Activated gamma-delta T cell (primary cell): ENCODE results near the gene PDZD11.
A peak's percentile ranks its signal among the peaks of the same experiment; 100 is the strongest.
"Not testable (repeated sequence)": the region's sequence is repeated elsewhere in the genome, so short reads cannot be mapped to it uniquely, and the experiment has no call there.

Source experiments
- DNase-seq: peaks from one replicate; lab custom pipeline; 2025; lab: John Stamatoyannopoulos, UW
- total RNA-seq, 2 donors: gene quantifications; one replicate each; lab custom pipeline; 2026; lab: John Stamatoyannopoulos, UW

PDZD11 gene, protein sequence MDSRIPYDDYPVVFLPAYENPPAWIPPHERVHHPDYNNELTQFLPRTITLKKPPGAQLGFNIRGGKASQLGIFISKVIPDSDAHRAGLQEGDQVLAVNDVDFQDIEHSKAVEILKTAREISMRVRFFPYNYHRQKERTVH
- 10.1 to 11.4 reads per million in 2 donors for total RNA-seq

DNA sequence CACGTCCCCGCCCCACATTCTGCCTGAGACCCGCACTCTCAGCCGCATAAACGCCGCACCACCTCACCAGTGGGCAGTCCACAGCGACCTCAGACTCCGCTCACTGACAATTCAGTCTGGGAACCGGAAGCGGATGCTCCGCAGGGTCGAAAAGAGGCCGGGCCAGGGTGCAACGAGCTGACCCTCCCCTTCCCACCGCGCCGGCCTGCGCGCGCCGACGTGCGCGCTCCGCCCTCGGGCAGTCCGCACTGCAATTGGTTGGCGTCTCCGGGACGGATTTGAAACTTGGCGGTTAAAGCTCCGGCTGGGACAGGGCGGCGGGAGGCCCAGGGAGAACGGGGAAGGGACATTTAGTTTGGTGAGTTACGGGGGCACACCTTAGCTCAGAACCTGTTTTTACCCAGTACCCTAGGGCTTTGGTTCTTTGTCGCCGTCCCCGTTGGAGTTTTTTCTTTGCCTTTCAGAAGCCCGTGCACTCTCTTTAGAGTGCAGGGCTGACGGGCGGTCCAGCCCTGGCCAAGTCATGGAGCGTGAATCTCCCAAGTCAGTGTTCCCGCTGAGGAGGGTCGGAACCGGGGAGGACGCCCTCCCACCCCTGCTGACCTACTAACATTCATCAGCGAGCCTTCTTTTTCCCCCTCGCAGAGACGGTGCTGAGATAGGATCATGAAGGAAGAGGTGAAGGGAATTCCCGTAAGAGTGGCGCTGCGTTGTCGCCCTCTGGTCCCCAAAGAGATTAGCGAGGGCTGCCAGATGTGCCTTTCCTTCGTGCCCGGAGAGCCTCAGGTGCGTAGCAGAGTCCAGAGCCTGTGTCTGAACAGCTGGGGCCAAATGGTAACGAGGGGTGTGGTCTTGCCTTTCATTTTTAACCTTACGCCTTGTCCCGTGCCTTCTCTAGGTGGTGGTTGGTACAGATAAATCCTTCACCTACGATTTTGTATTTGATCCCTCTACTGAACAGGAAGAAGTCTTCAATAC is at the start of gene PDZD11, which contains the start of gene KIF4A:
PDZD11 (minus strand) TSS at position 135 of the 978 bp plus-strand sequence. CDS start 586 bp downstream, outside the sequence.
KIF4A (plus strand) TSS at position 312 of the 978 bp plus-strand sequence; CDS start at position 667, 355 bp downstream.
- peak; percentile 64 for DNase-seq

DNA sequence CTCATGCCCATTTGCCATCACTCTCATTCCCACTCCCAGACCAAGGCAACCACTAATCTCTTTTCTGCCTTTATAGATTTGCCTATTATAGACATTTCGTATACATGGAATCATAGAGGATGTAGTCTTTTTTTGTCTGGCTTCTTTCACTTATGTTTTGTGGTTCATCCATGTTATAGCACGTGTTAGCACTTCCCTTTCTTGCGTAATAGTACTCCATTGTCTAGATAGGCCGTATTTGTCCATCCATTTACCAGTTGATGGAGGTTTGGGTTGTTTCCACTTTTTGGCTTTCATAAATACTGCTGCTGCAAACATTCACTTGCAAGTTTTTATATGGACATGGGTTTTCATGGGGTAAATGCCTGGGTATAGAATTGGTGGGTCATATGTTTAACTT is 48.6 kb upstream of the PDZD11 start:
- no peak for DNase-seq

DNA sequence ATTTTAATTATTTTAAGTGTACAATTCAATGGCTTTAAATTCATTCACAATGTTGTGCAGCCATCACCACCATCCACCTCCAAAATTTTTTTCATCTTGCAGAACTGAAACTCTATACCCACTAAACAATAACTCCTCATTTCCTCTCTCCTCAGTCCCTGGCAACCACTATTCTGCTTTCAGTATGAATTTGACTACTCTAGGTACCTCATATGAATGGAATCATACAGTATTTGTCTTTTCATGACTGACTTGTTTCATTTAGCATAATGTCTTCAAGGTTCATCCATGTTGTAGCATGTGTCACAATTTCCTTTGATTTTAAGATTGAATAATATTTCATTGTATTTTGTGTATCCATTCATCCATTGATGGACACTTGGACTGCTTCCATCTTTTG is 47.0 kb upstream of the PDZD11 start:
- no peak for DNase-seq

DNA sequence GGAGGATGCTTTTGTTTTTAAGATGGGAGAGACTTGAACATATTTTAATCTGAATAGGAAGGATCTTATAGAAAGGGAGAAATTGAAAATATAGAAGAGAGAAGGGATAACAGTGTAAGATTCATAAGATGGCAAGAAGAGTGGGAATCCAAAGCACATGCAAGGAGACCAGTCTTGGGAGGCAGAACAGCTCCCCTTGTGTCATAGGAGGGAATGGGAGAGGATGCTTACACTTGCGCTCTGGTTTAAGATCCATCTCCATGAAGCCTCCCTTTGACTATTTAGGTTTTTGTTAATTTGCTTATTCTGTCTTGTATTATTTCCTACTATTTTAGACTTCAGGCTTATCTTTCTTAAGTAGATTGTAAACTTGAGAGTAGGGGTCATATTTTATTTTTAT is 42.9 kb upstream of the PDZD11 start:
- DNase-seq, result no peak

GRCh38 chrX:70331161-70331560 is 41.4 kb upstream of the PDZD11 start:
- DNase-seq, result no peak

- DNase-seq, result no peak
Observed at GRCh38 chrX:70324326-70324725, 34.6 kb upstream of the PDZD11 start.

- DNase-seq, result not testable (repeated sequence)
Observed at GRCh38 chrX:70323628-70324027, 33.9 kb upstream of the PDZD11 start.

DNA sequence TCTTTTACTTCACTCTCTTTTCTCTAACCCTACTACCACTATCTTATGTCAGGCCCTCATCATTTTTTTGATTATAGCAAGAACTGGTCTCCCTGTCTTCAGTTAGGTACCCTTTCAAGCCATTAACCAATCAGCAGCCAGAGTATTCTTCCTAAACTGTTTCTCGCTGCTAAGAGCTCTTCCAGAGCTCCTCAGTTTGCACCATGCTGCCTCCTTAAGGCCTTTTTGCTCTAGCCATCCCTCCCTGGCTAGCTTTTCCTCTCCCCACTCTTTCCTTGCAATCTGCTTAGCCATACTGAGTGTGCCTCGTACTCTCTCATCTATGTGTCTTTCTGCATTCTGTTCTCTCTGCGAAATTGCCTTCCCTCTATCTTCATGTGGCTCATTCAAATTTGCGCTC is 33.1 kb upstream of the PDZD11 start:
- DNase-seq, result no peak

- no peak for DNase-seq
Observed at GRCh38 chrX:70313503-70313902, 23.8 kb upstream of the PDZD11 start.

GRCh38 chrX:70301716-70302115 is 12.0 kb upstream of the PDZD11 start:
- DNase-seq, result no peak

DNA sequence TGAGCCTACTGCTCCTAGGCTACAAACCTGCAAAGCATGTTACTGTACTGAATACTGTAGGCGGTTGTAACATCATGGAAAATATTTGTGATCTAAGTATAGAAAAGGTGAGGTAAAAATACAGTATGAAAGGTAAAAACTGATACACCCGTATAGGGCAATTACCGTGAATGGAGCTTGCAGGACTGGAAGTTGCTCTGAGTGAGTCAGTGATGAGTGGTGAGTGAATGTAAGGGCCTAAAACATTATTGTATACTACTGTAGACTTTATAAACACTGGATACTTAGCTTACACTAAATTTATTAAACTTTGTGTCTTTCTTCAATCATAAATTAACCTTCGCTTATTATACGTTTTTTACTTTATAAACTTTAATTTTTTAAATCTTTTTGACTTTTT is 3.9 kb upstream of the PDZD11 start:
- no peak for DNase-seq

GRCh38 chrX:70292788-70293187 is 3.1 kb upstream of the PDZD11 start:
- no peak for DNase-seq

DNA sequence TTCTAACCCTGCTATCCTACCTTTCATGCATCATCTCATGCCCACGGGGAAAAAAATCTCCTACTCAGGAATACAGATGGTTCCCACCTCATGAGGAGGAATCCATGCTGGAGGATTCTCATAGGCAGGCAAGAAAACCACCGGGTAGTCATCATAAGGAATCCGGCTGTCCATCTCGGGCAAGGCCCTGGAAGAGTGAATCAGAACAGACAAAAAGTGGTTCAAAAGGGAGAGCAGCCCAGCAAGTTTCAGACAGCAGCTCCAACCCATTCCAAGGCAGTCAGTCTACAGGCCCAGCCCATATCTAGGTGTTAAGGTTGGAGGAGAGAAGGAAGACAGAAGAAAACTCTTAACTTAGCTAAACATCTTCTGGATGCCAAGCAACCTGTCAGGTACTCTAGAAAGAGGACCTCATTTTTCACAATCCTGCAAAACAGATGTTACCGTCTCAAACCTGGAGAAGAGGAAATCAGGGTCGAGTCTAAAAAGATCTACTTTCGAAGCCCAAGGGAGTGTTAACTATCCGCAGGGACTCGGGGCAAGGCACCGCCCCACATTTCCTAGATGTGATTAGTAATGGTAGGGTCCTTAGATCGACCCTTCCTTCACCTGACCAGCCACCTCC is 447 bp downstream of the PDZD11 start:
- no peak for DNase-seq

DNA sequence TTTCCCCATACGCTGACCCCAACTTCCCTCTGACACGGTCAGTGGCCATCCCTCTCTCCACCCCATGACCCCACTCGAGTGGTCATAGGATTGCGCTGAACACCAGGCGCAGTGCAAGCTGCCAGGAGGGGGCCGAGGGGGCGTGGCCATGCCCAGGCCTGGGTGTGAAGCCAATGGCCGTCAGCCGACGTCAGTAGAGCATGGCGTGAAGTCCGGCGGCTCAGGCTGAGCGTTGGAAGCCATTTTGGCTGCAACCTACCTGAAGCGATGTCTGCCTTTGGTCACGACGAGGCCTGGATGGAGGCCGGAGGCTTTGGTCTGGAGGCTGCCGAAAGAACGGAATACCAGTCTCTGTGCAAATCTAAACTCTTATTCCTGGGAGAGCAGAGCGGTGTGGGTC is 7.8 kb downstream of the PDZD11 start, which contains the start of gene RAB41:
RAB41 (plus strand) TSS at position 222 of the 400 bp plus-strand sequence; CDS start at position 268, 46 bp downstream.
- peak; percentile 2 for DNase-seq

DNA sequence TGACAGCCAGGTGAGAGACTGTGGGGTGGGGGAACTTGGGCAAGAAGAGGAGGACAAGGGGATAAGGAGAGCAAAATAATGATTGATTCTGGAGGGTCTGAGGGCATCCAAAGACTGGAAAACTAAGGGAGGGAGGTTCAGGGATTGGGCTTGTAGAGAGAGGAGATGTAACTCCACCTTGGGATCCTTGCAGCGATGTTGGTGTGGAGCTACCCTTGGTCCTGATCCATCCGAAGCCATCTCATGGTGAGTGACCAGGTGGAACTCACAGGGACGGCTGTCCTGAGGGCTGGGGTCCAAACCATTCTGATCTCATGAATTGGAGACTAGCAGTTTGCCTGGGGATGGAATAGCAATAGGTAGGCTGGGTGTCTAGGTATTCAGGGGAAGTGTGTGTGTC is 9.2 kb downstream of the PDZD11 start:
- DNase-seq, result no peak

- DNase-seq, result no peak
Observed at GRCh38 chrX:70279081-70279480, 10.6 kb downstream of the PDZD11 start.

- DNase-seq, result not testable (repeated sequence)
Observed at GRCh38 chrX:70274029-70274428, 15.7 kb downstream of the PDZD11 start.

DNA sequence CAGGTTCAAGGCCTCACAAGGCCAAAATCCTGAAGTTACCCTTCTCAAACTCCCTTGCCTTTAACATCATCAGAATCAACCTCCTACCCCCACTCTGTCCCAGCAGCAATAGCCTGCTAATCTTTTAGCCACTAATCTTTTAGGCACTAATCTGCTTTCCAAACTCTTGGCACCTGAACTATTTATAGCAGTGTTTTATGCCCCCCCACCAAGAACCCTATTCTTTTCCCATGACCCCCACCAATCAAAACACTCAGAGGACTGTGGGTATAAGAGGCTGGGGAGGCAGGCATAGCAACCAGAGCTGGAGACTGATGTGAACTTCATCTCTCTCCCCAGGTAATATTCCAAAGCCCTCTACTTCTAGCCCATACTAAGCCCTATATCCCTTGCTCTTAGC is 21.7 kb downstream of the PDZD11 start, which contains the start of gene ARR3:
ARR3 (plus strand) TSS at position 301 of the 400 bp plus-strand sequence. CDS start 1,052 bp downstream, outside the sequence.
- no peak for DNase-seq

DNA sequence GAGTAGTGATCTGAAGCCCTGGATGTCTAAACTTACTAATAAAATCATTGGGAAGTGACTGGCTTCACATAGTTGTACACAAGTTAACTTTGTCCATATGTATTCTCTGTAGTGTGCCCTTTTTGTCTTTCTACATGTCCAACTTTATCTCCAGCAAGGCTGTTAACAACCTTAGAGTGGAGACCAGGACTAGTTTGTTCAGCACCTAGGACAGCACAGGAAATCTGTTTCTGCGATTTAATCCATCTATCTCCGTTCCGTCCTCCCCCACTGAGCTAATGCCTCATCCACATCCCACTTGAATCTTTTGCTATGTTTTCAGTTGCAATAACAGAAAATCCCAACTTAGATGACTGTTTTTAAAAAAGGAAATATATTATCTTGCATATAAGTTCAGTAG is 24.9 kb downstream of the PDZD11 start:
- DNase-seq, result no peak

DNA sequence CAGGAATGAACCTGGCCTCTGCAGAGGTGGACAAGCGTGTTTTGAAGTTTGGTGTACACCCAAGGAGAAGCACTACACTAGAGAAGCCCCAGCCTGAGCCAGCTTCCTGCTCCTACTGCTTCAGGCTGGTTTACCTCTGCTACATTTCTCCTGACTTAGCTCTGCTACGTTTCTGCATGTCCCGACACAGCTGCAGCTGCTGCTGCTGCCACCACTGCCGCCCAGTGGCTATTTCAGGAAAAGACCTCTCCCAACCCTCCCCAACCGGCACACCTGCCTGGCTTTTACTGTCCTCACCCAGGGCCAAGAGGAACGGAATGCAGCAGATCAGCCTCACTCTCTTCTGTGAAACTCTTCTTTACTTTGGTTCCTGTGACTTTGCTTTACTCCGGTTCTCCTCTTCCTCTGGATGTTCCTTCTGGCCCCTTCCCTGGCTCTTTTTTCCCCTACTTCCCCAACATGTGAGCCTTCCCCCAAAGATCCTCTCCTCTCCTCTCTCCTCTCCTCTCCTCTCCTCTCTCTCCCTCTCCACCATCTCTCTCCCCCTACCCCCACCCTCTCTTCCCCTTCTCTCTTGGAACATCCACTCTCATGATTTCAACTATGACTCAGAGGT is 26.7 kb downstream of the PDZD11 start:
- no peak for DNase-seq

- no peak for DNase-seq
Observed at GRCh38 chrX:70260104-70260503, 29.6 kb downstream of the PDZD11 start, which contains the start of gene P2RY4. Gene P2RY4, minus strand, starts transcription at chrX:70260204. Its CDS starts 580 bp downstream, at chrX:70259624.
